B cell (primary cell): ENCODE data around the gene MS4A3.

Experiments
- CTCF ChIP-seq: fragments of 200-600 bp; IDR thresholded peaks from one replicate; pipeline ENCODE4 v1.8.0; 2022; ENCODE audit warnings: antibody characterized with exemption, mild to moderate bottlenecking
- EZH2 ChIP-seq: IDR thresholded peaks from 2 replicates; pipeline ENCODE4 v1.6.1; 2012; ENCODE audit warnings: borderline replicate concordance, low read depth, mild to moderate bottlenecking, moderate library complexity, low read length; ENCODE audit not compliant: insufficient read depth, poor library complexity, severe bottlenecking

GRCh38 chr11:60029015-60029632 is 27.3 kb upstream of the MS4A3 start:
- TF ChIP-seq CTCF: no peak
- no peak for TF ChIP-seq EZH2
